GM19193 (cell line): Measurements from ENCODE around the gene PLCL2.

Source experiments
- POLR2A ChIP-seq: IDR thresholded peaks from 4 replicates; pipeline ENCODE4 v1.6.1; 2011; ENCODE audit not compliant: insufficient read depth, insufficient read length; ENCODE audit errors: extremely low read depth

Gene PLCL2

GRCh38 chr3:17088017-17088416 is 203.3 kb downstream of the PLCL2 start:
- TF ChIP-seq POLR2A: no peak

DNA sequence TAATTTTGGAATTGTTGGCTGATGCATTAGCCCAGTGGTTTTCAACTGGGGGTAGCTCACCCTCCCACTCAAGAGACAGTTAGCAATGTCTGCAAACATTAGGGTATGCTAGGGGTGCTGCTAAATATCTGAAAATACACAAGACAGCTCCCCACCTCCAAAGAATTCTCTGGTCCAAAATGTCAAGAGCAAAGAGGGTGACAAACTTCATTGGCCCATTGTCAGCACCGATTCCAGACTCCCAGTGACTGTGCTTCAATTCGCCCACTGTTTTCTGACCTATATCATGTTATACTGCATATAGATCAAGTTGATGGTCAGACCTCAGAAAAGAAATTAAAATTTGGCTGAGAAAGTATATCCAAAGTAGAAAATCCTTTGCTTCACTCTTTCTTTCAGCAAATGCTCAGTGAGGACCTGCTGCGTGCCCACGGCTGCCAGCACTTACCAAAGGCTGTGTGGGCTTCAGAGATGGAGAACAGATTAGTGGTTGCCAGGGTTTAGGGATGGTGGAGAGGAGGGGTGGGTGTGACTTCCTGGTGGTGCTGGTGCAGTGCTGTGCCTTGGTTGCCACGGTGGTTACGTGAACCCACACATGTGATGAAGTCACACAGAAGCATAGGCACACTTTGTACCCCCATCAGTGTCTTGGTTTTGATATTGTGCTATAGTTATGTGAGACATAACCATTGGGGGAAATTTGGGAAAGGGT is 204.0 kb downstream of the PLCL2 start:
- no peak for TF ChIP-seq POLR2A

DNA sequence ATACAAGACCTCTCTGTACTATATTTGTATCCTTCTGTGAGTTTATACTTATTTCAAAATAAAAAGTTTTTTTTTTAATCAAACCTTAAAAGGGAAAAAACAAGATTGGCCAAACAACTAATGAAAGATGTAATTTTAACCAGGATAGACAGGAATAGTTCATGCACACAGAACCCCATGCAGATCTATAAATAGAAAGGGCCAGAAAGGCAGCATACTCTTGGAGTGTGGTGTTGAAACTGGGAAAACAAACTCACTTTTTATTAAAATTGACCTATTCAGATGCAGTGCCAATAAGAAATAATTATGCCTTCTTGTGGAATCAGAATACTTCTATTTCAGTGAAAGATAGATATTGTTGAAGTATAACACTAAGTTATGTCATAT is 204.6 kb downstream of the PLCL2 start:
- TF ChIP-seq POLR2A: no peak

DNA sequence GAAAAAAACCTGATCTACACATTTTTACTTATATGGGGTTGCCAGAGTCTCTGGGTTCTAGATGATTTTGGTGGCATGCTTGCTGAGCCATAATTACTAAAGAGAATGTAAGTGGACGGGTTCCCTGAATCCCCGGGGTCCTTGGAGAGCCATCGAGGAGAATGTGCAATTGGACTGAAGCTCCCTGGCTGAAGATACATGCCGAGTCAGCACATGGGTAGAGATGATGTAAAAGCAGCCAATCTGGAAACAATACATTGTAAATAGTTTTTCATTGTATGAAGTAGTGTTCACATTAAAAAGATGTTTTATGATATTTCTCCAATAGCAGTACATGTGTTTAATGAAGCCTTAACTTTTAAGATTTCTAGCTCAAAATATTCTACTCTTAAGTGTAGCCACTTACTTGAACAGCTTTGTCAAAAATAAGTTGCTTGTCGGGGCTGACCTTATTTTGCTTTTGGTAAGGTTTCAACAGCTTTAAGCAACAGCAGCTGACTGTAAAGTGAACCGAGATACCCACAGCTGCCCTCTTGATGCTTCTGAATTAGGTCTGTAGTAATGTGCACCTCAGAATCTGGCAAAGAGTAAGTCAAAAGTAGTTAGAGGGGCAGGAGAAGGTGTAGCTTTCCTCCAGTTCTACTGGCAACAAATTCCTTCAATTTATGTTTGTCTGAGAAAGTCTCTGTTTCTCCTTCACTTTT is 205.7 kb downstream of the PLCL2 start:
- TF ChIP-seq POLR2A: no peak

- TF ChIP-seq POLR2A: no peak
Measured at GRCh38 chr3:17091910-17092582, 207.3 kb downstream of the PLCL2 start.

DNA sequence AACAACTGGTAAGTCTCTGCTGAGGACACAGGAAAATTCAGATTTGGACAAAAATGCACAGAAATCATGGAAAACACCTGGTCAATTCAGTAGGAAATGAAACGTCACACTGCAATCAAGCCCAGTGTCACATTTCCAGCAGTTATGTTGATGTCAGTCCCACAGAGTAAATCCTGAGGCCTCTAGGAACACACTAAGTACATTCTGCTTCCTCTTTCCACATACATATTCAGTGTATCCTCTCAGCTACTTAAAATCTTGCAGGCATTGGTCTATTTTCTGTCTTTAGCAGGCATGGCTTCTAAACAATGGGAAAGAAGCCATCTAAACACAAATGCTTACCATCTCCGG is 207.8 kb downstream of the PLCL2 start:
- TF ChIP-seq POLR2A: no peak

DNA sequence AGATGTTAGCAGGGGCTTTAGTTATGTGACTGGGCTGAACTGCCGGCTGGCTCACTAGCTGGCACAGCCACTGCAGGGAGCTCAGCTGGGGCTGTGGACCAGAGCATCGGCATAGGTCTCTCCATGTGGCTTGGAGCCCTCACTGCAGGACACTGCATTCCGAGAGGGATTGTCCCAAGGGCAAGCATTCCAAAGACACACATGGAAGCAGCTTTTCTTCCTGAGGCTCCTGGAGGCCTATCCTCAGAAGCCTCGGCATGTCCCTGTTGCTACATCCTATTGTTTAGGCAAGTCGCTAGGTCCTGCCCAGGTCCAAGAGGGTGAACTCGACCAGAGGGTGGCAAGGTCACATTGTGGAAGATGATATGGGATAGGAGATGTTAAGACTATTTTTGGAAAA is 209.8 kb downstream of the PLCL2 start:
- no peak for TF ChIP-seq POLR2A

DNA sequence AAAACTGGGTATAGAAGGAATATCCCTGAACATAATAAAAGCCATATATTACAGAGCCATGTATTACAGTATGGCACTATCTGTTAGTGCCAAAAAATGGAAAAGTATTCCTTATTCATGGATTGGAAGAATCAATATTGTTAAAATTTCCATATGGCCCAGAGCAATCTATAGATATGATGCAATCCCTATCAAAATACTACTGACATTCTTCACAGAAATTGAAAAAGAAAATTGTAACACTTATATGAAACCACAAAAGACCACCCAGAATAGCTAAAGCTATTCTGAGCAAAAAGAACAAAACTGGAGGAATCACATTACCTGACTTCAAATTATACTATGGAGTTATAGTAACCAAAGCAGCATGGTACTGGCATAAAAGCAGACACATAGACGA is 218.8 kb downstream of the PLCL2 start:
- TF ChIP-seq POLR2A: no peak

DNA sequence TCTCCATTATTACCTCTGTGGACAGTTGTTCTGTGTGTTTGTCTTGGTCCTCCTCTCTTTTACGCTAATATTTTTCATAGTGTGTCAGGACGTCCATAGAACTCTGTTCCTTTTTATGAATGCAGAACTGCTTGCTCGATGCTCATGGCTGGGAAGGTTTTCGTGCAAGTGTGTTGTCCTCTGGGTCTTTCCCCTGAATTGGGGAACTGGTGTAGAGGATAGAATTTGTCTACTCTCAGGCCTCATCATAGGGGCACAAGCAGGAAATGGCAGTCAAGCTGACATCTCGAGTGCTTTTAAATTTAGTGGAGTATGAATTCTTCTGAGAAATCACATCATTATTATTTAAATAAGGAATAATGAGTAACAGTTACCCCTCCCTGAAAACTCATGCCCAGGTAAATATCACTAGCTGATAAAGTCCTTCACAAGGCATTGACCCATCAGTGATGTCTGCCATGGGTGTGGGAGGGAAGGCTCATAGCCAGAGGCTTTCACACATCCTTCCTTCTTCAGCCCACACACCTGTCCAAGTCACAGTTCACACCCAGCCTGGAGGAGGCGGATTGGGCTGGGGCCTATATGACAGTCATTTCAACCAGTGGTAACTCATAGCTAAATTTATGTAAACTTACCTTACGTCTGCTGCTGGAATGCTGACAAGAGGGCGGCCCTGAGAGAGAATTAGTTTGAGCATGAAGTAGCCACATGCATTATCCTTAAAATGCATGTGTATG is 226.1 kb downstream of the PLCL2 start:
- TF ChIP-seq POLR2A: no peak

GRCh38 chr3:17111586-17111985 is 226.8 kb downstream of the PLCL2 start:
- no peak for TF ChIP-seq POLR2A

GRCh38 chr3:17115186-17115585 is 230.4 kb downstream of the PLCL2 start:
- TF ChIP-seq POLR2A: no peak

- no peak for TF ChIP-seq POLR2A
Measured at GRCh38 chr3:17116007-17116600, 231.3 kb downstream of the PLCL2 start.

DNA sequence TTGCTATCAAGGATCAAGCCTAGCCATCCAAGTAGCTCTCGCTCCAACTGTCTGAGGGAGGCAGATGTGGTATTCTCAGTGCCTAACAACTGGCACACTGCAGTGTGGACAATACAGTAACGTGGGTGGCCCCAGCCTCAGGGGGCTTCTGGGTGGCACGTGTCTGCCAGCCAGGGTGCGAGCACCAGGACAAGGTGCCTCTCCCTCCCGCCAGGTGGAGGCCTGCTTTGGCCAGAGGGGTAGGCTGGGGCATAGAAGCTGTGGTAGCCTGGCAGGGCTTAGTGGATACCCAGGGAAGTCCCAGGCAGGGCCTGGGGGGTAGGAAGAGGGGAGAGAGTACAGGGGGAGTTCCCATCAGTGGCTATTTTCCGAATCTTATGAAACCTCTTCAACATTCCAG is 234.0 kb downstream of the PLCL2 start:
- TF ChIP-seq POLR2A: no peak

DNA sequence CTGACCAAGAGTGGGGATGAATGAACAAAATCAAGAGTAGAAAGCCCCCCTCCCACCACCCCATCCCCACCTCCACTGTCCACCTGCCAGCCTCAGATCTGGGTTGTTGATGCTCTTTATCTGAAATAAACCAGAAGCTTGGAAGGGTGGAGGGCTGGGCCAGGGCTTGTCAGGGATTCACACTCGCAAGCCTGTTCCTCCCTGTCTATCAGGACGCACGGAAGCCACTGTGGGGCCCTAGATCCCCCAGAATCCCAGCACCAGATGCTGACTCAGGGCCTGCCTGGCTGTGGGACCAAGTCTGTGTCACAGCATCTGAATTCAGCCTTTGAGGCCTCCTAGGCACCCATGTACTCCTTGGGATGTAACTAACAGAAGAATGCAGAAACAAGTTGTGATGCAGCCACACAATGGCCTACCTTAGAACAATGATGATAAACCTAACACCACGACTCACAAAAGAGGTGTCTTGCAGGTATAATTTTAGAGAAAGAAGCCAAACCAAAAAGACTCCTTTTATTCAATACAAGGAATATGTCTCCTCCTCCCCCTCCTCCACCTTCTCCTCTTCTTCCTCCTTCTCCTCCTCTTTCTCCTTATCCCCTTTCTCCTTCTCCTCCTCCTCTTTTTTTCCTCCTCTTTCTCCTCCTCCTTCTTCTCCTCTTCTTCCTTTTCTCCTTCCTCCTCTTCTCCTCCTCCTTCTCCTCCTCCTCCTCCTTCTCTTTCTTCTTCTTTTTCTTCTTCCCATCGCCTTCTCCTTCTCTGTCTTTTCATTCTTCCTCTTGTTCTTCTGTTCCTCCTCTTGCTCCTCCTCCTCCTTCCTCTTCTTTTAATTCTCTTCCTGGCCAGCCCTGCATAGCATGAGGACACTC is 234.7 kb downstream of the PLCL2 start:
- TF ChIP-seq POLR2A: no peak
